BLaER1 treated with 17β-estradiol and CSF1 and Interleukin-3, amounts not matched to agents 10 nM and 100 nM (cell line): ENCODE results near the gene PRPF8.
"Not testable (repeated sequence)": the region's sequence is repeated elsewhere in the genome, so short reads cannot be mapped to it uniquely, and the experiment has no call there.

Source experiments
- H3K27ac ChIP-seq, 11 experiments: shearing (Covaris generic); formaldehyde crosslinking; 2 replicates each; pipeline ENCODE4 v1.8.1; 2022
- H3K27me3 ChIP-seq, 11 experiments: shearing (Covaris generic); formaldehyde crosslinking; 2 replicates each; pipeline ENCODE4 v1.8.1; 2022
- H3K36me3 ChIP-seq, 11 experiments: shearing (Covaris generic); formaldehyde crosslinking; 2 replicates each; pipeline ENCODE4 v1.8.1; 2022
- H3K4me1 ChIP-seq, 10 experiments: shearing (Covaris generic); formaldehyde crosslinking; 2 replicates each; pipeline ENCODE4 v1.8.1; 2022
- H3K4me2 ChIP-seq, 11 experiments: shearing (Covaris generic); formaldehyde crosslinking; 2 replicates each; pipeline ENCODE4 v1.8.1; 2022
- H3K4me3 ChIP-seq, 10 experiments: shearing (Covaris generic); formaldehyde crosslinking; 2 replicates each; pipeline ENCODE4 v1.8.1; 2022
- H3K9ac ChIP-seq, 11 experiments: shearing (Covaris generic); formaldehyde crosslinking; 2 replicates each; pipeline ENCODE4 v1.8.1; 2022
- H3K9me3 ChIP-seq, 11 experiments: shearing (Covaris generic); formaldehyde crosslinking; replicated peaks in 1 of 11; 2 replicates each; pipeline ENCODE4 v1.8.1; 2022
- H4K20me1 ChIP-seq, 11 experiments: shearing (Covaris generic); formaldehyde crosslinking; 2 replicates each; pipeline ENCODE4 v1.8.1; 2022
- Cebpa-rat ChIP-seq, 11 experiments: shearing (Covaris generic); IDR thresholded peaks; 2 replicates each; pipeline ENCODE4 v1.8.1; 2022

The PRPF8 gene

DNA sequence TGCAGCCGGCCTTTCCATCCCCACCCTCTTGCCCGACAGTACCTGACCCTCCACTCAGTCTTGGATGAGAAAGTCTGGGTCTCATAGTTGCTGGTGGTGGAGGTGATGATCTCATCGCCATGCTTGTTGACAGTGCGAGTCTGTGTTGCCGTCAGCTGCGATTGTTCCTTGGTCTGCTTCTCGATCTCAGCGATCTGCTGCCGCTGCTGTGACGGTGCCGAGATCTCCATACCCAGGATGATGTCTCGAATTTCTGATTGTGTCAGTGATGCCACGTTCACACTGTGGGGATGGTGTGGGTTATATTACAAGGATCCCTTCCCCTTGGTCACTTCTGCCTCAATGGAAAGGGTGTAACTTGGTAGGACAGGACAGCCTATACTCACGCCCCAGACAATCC, 30.9 kb downstream of the PRPF8 start:
- Histone ChIP-seq H3K27me3 (no peaks in the 10 kb centered on the region), H3K4me3 (no peak overlapping the region), H3K9me3 (no peaks in the 10 kb centered on the region), H3K4me1 (peaks cover 19 to 37% (median 29%) of the 10 kb centered on the region in 10 experiments), H3K9ac (0 out of 22 replicates have a peak overlapping the region, but pooled peaks of 2 of the 11 experiments have one; percentile 8 to 12), H3K36me3 (peaks cover 88 to 89% (median 88%) of the 10 kb centered on the region in 11 experiments), H3K27ac (no peak overlapping the region), H3K4me2 (no peak overlapping the region), H4K20me1 (peaks cover 11 to 91% (median 79%) of the 10 kb centered on the region in 11 experiments; a peak in 20 of 22 replicates)
- TF ChIP-seq Cebpa-rat (IDR thresholded peaks at IDR 0.05): no peak

DNA sequence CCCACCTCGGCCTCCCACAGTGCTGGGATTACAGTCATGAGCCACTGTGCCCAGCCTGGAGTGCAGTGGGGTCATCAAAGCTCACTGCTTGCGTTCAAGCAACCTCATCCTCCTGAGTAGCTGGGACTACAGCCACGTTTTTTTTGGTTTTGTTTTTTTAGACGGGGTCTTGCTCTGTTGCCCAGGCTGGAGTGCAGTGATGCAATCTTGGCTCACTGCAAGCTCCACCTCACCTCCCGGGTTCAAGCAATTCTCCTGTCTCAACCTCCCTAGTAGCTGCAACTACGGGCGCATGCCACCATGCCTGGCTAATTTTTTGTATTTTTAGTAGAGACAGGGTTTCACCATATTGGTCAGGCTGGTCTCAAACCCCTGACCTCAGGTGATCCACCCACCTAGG, 31.9 kb downstream of the PRPF8 start:
- H4K20me1 ChIP-seq: peaks cover 11 to 82% (median 69%) of the 10 kb centered on the region in 11 experiments; a peak in 20 of 22 replicates
- H3K4me3 ChIP-seq, H3K27ac ChIP-seq, H3K9me3 ChIP-seq, H3K27me3 ChIP-seq, H3K4me2 ChIP-seq, H3K9ac ChIP-seq: not testable (repeated sequence)
- peaks cover 28 to 45% (median 38%) of the 10 kb centered on the region in 10 experiments for H3K4me1 ChIP-seq
- peaks cover 79 to 80% (median 79%) of the 10 kb centered on the region in 11 experiments for H3K36me3 ChIP-seq

DNA sequence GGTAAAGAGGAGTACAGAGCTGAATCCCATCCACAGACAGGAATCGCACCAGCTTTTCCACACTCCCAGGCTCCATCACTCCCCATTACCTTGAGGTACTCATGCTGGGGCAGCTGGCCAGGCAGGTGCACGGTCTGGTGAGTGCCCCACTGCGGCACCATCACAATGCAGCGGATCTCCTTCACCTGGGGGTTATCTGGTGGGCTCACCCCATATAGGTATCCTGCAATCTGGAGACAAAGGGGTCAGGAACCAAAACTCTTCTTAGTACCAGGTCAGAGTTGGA, 33.2 kb downstream of the PRPF8 start:
- H3K36me3 ChIP-seq: peaks cover 66 to 71% (median 66%) of the 10 kb centered on the region in 11 experiments
- H3K27ac ChIP-seq: peak overlapping the region in 1 of 11 experiments; percentile 88; a peak in 2 of 22 replicates
- peak overlapping the region in 4 of 11 experiments; percentile 5 to 85 (median 50); a peak in 4 of 22 replicates for H3K9ac ChIP-seq

DNA sequence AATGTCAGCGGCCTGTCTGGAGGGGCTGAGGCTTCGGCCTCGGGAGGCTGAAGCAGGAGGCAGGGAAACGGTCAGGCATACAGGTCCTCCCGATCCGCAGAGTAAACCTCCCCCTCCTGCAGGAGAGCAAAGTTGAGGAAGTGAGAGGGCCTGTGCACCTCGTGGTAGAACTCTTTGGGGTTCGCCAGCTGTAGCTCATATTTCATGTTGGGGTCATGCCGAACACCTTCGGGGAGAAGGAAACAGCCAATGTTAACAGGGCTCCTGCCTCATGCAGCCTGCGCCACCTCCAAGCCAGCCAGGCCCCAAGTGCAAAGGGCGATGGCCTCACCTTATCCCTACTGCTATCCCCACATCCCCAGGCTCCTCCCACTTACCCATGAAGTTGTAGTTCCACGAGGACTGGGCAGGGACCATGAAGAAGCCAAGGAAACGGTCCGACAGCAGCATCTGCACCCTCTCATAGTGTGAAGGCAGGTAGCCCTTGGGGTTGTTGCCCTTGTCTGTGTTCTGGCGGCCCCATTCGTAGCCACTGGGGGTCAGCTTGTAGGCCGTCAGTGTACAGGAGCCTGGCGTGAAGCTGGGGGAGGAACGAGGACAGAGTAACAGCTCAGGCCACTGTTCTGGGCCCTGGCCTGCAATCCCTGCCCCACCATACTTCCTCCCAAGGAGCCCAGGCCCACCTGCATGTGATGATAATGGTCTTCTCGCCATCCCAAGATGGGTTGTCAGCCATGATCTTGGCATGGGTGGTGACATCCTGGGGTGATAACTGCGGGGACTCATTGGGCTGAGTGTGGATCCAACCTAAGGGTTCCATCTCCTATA, 33.7 kb downstream of the PRPF8 start:
- H3K27ac ChIP-seq: peak overlapping the region in 8 of 11 experiments; percentile 75 to 88 (median 82); a peak in 13 of 22 replicates
- peaks cover 60 to 67% (median 61%) of the 10 kb centered on the region in 11 experiments for H3K36me3 ChIP-seq
- H3K27me3 ChIP-seq: no peaks in the 10 kb centered on the region
- TF ChIP-seq Cebpa-rat (IDR thresholded peaks at IDR 0.05): no peak
- peak overlapping the region; percentile 91 to 100 (median 98) for H3K4me2 ChIP-seq
- H3K9ac ChIP-seq: peak overlapping the region; percentile 71 to 86 (median 82); a peak in 19 of 22 replicates
- H3K9me3 ChIP-seq: no peaks in the 10 kb centered on the region
- peaks cover 11 to 65% (median 56%) of the 10 kb centered on the region in 11 experiments; a peak in 20 of 22 replicates for H4K20me1 ChIP-seq
- peak overlapping the region in 6 of 10 experiments; percentile 62 to 80 (median 66); a peak in 8 of 20 replicates for H3K4me3 ChIP-seq
- H3K4me1 ChIP-seq: peaks cover 47 to 63% (median 57%) of the 10 kb centered on the region in 10 experiments

More for the DNA sequence above, 33.2 kb downstream of the PRPF8 start:
- Histone ChIP-seq H4K20me1 (peaks cover 11 to 71% (median 62%) of the 10 kb centered on the region in 11 experiments; a peak in 20 of 22 replicates), H3K9me3 (no peaks in the 10 kb centered on the region), H3K4me3 (no peak overlapping the region), H3K4me1 (peaks cover 41 to 58% (median 51%) of the 10 kb centered on the region in 10 experiments), H3K27me3 (no peaks in the 10 kb centered on the region), H3K4me2 (peak overlapping the region in 9 of 11 experiments; percentile 91 to 100 (median 98); a peak in 15 of 22 replicates)
- no peak for TF ChIP-seq Cebpa-rat (IDR thresholded peaks at IDR 0.05)

DNA sequence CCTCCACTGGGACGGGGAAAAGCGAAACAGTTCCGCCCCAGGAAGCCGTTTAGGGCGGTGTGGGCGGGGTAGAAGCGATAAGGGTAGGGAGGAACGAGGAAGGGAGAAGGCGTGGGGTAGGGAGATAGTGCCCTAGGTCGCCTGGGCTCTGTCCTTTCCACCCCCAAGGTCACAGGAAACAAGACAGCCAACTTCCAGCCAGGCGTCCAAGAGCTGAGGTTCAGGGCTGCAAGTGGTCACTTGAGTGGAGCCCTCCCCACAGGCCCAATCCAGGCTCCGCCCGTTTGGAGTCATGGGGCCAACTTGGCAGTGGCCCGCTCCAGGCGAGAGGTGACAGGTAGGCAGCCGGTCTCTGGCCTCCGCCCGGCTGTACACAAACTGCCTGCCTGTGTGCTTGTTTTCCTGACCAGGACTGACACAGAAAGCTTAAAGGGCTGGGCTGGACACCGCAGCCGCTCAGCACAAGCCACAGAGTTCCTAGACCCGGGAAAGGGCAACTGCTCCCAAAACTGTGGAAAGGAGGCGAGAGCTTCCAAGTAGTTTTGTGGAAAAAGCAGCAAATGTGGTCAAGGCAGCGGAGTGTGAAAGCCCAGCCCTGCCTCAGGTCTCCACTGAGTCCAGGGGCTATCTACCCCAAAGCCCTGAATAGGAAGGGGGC, 34.7 kb downstream of the PRPF8 start, which contains the start of gene RILP:
Gene RILP, minus strand, starts transcription at position 23 of the 658 bp plus-strand sequence. CDS start 62 bp downstream, outside the sequence.
- H3K9me3 ChIP-seq: no peaks in the 10 kb centered on the region
- TF ChIP-seq Cebpa-rat (IDR thresholded peaks at IDR 0.05): no peak
- H3K4me2 ChIP-seq: peak within 1 kb of the TSS; percentile 95 to 100 (median 99)
- no peaks in the 10 kb centered on the region for H3K27me3 ChIP-seq
- H3K4me3 ChIP-seq: peak within 1 kb of the TSS; percentile 58 to 80 (median 68)
- peak within 1 kb of the TSS; percentile 71 to 90 (median 84) for H3K9ac ChIP-seq
- peaks cover 50 to 57% (median 51%) of the 10 kb centered on the region in 11 experiments for H3K36me3 ChIP-seq
- peak within 1 kb of the TSS; percentile 65 to 88 (median 82) for H3K27ac ChIP-seq
- peaks cover 11 to 61% (median 46%) of the 10 kb centered on the region in 11 experiments; a peak in 20 of 22 replicates for H4K20me1 ChIP-seq
- H3K4me1 ChIP-seq: peaks cover 54 to 71% (median 61%) of the 10 kb centered on the region in 10 experiments

DNA sequence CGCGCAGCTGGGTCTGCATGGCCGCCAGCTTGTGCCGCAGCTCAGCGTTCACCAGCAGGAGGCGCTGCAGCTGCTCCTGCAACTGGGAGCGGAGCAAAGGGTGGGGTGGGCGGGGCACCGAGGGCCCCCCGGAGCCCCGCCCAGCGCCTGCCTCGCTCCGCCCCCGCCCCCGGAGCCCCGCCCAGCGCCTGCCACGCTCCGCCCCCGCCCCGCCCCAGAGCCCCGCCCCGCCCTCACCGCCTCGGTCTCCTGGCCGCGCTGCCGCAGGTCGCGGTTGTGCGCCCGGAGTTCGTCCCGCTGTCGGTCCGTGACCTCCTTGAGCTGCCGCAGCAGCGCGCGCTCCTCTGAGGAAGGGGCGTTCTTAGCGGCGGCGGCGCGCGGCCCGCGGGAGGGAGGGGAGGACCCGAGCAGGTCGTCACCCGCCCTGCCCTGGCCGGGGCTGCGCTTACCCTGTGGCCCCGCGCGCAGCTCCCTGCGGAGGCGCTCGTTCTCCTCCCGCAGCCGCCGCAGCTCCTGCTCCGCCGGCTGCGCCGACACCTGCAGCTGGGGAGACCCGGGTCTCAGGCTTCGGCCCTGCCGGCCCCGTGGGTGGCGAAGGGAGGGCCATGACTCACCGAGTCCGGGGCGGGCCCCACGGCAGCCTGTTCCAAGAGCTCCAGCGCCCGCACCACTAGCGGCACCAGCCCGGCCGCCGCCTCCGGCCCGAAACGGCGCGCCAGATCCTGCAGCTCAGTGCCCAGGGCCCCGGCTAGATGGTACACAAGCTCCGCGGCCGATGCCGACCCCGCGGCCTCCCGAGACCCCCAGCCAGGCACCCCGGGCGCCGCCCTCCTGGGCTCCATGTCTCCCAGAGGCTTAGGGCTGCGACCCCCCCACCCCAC, 35.5 kb downstream of the PRPF8 start:
- Histone ChIP-seq H3K36me3 (peaks cover 43 to 49% (median 43%) of the 10 kb centered on the region in 11 experiments), H3K9ac (peak overlapping the region; percentile 71 to 90 (median 84)), H4K20me1 (peaks cover 11 to 54% (median 44%) of the 10 kb centered on the region in 11 experiments; a peak in 20 of 22 replicates), H3K9me3 (no peaks in the 10 kb centered on the region), H3K27me3 (no peaks in the 10 kb centered on the region), H3K4me2 (peak overlapping the region; percentile 95 to 100 (median 99)), H3K4me3 (peak overlapping the region; percentile 58 to 80 (median 68)), H3K27ac (peak overlapping the region; percentile 65 to 88 (median 82); a peak in 21 of 22 replicates), H3K4me1 (peaks cover 57 to 79% (median 69%) of the 10 kb centered on the region in 10 experiments)
- no peak for TF ChIP-seq Cebpa-rat (IDR thresholded peaks at IDR 0.05)

DNA sequence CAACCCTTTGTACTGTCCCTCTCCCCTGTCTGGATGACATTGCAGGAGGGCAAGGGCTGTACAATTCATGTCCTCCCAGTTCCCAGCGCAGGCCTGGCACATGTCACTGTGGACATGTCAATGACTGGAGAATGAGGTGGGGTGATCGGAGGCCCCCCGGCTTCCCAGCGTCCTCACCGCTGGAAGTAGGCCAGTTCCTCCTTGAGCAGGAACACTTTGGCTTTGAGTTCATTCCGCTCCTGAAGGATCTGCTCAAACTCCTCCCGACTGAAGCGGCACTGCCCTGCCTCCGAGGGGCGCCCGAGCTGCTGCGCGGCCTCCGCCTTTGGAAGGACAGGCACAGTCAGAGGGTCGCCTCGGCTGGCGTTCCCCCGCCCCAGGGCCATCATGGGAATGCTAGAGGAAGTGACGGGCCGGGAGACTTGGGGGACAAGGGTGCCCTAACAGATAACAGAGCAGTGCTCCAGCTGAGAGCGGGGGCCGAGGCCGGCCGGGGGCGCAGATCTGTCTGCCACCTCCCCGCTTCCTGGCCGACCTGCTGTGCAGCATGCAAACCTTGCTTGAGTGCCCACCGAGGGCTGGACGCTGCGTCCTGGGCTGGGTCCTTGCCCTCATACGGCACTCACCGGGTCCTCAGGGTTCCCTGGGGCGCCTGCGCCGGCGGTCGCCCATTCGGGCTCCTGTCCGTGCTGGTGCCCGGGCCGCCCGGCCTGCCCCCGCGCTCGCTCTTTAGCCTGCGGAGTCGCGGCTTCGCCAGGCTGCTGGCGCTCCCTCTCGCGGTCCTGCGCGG, 36.3 kb downstream of the PRPF8 start:
- H3K4me2 ChIP-seq: peak overlapping the region; percentile 92 to 100 (median 99)
- peaks cover 11 to 47% (median 36%) of the 10 kb centered on the region in 11 experiments; a peak in 20 of 22 replicates for H4K20me1 ChIP-seq
- TF ChIP-seq Cebpa-rat (IDR thresholded peaks at IDR 0.05): no peak
- peak overlapping the region; percentile 56 to 71 (median 62) for H3K4me3 ChIP-seq
- peaks cover 61 to 83% (median 75%) of the 10 kb centered on the region in 10 experiments for H3K4me1 ChIP-seq
- H3K27ac ChIP-seq: peak overlapping the region; percentile 60 to 86 (median 76)
- no peaks in the 10 kb centered on the region for H3K27me3 ChIP-seq
- H3K9me3 ChIP-seq: no peaks in the 10 kb centered on the region
- peaks cover 34 to 41% (median 35%) of the 10 kb centered on the region in 11 experiments for H3K36me3 ChIP-seq
- peak overlapping the region; percentile 69 to 90 (median 79) for H3K9ac ChIP-seq
